GM12801 (cell line): Measurements from ENCODE around the gene DDX20.

Experiments used
- TF ChIP-seq, protein P1 (sequence below): IDR thresholded peaks from one replicate; pipeline ENCODE4 v1.5.1; 2011; ENCODE audit warnings: control low read depth; ENCODE audit not compliant: insufficient read length; ENCODE audit errors: extremely low read depth

The DDX20 gene

DNA sequence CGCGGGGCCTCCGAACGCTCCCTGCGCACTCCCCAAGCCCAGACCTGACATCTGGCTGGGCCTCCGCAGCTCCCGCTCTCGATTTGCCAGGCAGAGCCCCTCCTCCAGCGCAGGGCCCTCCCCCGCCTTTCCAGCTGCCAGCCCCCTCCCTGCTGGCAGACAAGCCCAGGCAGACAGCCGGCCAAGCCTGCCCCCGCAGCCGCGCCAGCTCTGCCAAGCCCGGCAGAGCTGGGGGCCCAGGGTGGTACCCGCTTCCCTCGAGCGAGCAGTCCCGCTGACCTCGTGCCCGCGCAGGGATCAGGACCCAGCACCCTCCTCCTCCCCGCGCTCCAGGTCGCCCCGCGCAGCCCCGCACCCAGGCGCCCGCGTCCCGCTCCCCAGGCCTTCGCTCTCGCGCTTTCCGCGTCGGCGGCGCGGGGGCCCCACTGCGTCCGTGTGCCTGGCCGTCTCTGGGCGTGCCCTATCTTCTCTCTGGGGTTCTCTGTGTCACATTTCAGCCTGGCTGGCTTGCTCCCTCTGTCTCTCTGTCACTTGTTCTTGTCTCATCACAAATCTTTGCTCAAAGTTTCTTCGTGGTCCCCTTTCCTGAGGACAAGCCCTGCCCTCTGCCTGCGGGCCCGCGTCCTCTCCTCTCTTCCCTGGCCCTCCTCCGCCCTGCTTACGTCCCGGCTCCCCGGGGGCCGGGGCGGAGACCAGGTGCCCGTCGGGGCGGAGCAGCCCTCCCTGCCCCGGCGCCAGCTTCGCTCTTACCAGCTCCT is 17.1 kb upstream of the DDX20 start:
- TF ChIP-seq, protein P1, sequence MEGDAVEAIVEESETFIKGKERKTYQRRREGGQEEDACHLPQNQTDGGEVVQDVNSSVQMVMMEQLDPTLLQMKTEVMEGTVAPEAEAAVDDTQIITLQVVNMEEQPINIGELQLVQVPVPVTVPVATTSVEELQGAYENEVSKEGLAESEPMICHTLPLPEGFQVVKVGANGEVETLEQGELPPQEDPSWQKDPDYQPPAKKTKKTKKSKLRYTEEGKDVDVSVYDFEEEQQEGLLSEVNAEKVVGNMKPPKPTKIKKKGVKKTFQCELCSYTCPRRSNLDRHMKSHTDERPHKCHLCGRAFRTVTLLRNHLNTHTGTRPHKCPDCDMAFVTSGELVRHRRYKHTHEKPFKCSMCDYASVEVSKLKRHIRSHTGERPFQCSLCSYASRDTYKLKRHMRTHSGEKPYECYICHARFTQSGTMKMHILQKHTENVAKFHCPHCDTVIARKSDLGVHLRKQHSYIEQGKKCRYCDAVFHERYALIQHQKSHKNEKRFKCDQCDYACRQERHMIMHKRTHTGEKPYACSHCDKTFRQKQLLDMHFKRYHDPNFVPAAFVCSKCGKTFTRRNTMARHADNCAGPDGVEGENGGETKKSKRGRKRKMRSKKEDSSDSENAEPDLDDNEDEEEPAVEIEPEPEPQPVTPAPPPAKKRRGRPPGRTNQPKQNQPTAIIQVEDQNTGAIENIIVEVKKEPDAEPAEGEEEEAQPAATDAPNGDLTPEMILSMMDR, result no peak

DNA sequence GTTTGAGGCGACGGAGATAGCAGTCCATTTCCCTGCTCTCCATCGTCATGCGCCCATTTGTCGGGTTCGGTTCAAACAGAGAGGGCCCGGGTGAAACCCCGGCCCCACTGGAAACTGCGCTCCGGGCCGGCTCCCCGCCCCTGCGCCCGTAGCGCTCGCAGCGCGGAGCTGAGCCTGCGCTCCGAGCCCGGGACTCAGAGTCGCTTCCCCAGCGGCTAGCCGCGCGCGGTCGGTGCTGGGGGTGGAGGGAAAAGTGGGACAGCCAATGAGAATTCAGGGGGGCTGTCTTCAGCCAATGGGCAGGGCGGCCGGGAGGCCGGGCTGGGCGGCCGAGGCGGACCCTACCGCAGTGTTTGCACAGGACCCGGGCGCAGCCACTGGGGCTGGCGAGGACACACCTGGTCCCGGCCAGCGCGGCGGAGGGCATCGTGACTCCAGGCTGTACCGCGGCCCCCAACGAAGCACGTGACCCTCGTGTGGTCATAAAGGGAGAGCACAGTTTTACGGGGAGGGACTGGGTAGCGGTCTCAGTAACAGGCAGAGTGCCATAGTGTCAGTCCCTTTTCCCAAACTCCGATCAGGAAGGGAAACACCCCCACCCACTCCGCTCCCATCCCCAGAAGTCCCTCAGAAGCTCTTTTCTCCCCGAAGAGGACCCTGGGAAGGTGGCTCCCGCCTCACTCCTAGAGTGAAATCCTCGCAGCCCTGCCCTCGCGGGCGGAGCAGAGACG is 16.3 kb upstream of the DDX20 start, which contains the start of gene INKA2:
Gene INKA2, minus strand, starts transcription at position 202 of the 731 bp plus-strand sequence. Its CDS starts 153 bp downstream, at position 49.
- TF ChIP-seq, protein P1, result no peak

DNA sequence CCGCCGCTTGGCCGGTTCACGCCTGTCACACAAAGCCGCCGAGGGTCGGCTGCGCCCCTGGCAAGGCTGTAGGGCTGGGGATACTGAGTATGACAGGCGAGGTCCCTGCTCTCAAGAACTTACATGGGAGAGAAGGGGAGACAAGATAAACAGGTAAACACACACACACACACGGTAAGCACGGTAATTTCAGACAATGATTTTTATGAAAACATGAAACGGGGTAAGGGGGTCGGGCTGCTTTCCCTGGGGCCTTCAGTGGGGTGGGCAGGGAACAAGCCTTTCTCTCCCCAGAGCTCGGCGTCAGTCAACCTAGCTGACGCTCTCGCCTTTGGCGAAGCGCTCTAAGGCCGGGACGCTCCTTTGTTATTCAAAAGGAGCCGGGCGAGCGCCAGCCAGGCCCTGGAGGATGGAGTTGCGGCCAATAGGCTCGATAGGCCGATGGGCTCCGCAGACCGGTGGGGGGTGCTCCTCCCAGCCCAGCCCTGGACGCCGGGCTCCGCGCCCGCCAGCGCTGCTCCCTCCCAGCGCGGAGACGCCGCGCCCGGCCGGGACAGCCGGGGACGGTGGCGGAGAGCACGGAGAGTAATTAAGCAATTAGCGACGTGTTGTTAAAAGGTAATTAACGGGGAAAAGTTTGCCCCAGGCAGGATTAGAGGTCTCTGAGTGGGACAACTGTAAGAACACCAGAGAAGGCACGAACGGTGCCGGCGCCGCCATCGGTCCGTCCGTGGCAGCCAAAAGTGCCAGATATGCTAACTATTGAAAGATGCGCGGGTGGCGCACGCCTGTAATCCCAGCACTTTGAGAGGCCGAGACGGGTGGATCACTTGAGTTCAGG is 15.6 kb upstream of the DDX20 start:
- TF ChIP-seq, protein P1, result no peak

DNA sequence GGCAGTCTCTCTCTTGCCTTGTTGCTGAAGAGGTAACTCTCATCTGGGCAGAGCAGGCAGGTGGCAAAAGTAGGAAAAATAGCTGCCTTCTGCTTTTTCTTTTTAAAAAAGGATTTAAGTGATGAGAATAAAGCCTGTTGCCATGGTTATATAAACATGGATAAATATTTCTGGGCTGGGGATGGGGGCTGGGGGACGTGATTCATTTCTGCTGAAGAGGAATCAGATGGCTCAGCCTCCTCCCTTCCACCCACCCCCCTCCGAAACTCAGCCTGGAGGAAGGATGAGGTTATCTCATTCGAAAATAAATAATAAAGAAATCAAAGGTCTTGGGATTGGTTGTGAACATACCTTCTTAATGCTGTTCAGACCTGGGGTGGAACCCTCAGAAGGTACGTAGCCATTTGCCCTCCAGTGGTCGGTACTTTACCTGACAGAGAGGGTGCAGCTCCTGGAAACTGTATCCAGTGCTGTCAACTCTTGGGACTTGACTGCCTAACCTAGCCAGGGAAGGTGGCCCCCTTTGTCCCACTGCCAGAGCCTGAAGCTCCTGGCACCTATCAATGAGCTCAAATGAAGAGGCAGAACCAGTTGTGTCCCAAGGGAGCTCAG is 12.7 kb upstream of the DDX20 start:
- TF ChIP-seq, protein P1, result no peak

DNA sequence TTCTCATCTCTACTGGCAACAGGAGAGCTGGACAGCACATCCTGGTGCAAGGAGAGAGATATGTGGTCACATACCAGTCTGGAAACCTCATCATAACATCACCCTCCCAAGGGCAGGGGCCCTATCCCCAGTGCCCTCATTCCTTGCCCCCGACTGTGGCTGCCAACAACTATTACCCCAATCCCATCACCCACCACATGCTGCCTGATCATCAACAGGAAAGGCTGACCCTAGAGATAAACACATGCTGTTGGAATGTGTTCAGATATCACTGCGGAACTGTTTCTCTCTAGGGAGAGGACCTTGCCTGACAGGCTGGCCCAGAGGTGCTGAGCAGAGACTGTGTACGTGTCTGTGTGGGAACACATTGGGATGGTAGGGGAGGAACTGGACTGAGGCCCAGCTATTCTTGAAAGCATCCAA is 12.0 kb upstream of the DDX20 start:
- TF ChIP-seq, protein P1, result no peak

DNA sequence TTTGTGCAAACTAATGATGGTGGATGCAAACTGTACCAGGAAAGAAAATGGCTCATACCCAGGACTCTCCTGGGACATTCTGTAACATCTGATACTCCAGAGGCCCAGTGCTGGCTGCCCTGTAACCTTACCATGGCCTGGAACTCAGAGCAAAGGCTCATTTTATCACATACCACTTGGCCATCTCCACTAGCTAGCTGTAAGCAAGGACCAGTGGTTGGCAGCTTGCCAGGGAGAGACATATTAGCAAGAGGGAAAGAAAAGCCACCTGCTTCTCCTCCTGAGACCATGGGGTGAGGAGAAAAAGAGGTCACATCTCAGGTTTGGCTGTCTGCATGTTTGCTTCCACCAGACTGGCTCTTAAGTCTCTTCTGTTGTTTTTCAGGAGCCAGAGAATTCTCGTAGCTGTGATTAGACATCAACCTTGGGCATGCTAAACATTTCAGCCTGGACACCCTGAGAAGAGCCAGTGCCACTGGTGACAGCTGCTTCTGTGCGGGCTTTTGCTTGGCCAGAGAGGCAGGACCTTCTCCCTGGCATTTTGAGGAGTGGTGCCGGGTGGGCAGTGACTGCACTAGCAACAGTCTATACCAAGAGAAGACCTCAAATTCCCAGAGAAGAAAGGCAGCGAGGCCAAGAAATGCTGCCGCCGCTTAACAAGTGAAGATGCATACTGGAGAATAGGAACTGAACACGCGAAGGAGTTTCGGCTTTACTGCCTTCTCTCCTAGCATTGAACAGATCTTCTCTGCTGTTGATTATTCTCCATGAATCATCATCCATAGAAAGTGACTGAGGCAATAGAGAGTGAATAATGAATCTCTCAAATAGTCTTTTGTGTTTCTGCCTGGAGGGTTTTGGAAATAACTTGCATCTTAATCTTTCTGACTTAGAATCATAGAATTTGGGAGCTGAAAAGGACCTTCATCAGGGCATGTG is 9.8 kb upstream of the DDX20 start:
- TF ChIP-seq, protein P1, result no peak
